Neural cell (in vitro differentiated cells): ENCODE data around the gene TAB3. TPM values are rescaled to one million over a fixed set of nuclear protein-coding genes. Genes with fewer than 3 reads are reported as not detected.

ENCODE experiments used
- H2AFZ ChIP-seq: fragments of 200-600, 300-800 bp; sonication (generic), shearing (Covaris generic); 2 replicates; pipeline ENCODE4 v1.6.0; 2014; ENCODE audit warnings: low read depth, mild to moderate bottlenecking, antibody characterized with exemption, low read length, moderate library complexity
- H3F3A ChIP-seq: fragments of 200-600 bp; shearing (Covaris generic); 2 replicates; pipeline ENCODE4 v1.6.1; 2016; ENCODE audit warnings: mild to moderate bottlenecking, moderate library complexity, mixed read lengths, antibody characterized with exemption, low read length; ENCODE audit not compliant: insufficient read depth, poor library complexity, severe bottlenecking
- H3K27ac ChIP-seq: fragments of 200-600, 300-800 bp; sonication (generic), shearing (Covaris generic); 2 replicates; pipeline ENCODE4 v1.5.1; 2014; ENCODE audit warnings: mild to moderate bottlenecking, low read length, moderate library complexity
- H3K27me3 ChIP-seq: fragments of 300-800, 200-600 bp; sonication (generic), shearing (Covaris generic); 2 replicates; pipeline ENCODE4 v1.6.0; 2014; ENCODE audit warnings: mild to moderate bottlenecking, low read depth, low read length, moderate library complexity; ENCODE audit not compliant: insufficient read depth
- H3K36me3 ChIP-seq: fragments of 300-800, 200-600 bp; sonication (generic), shearing (Covaris generic); 2 replicates; pipeline ENCODE4 v1.5.1; 2014; ENCODE audit warnings: mild to moderate bottlenecking, antibody characterized with exemption, low read length, moderate library complexity; ENCODE audit not compliant: insufficient read depth
- H3K4me2 ChIP-seq: fragments of 300-800, 200-600 bp; sonication (generic), shearing (Covaris generic); 2 replicates; pipeline ENCODE4 v1.6.0; 2014; ENCODE audit warnings: mild to moderate bottlenecking, low read length
- H3K4me3 ChIP-seq: fragments of 300-800, 200-600 bp; sonication (generic), shearing (Covaris generic); 2 replicates; pipeline ENCODE4 v1.5.1; 2014; ENCODE audit warnings: mild to moderate bottlenecking, low read length, moderate library complexity
- H3K79me2 ChIP-seq: fragments of 200-600 bp; shearing (Covaris generic); replicated peaks from 2 replicates; pipeline ENCODE4 v1.6.0; 2014; ENCODE audit warnings: mild to moderate bottlenecking, low read length, moderate library complexity; ENCODE audit not compliant: insufficient read depth
- H3K9ac ChIP-seq: fragments of 300-800, 200-600 bp; sonication (generic), shearing (Covaris generic); 2 replicates; pipeline ENCODE4 v1.6.1; 2016; ENCODE audit warnings: mild to moderate bottlenecking, low read length, mixed read lengths
- H3K9me2 ChIP-seq: fragments of 200-600 bp; shearing (Covaris generic); 2 replicates; pipeline ENCODE4 v1.6.1; 2016; ENCODE audit warnings: mild to moderate bottlenecking, low read length, mixed read lengths; ENCODE audit not compliant: insufficient read depth
- H3K9me3 ChIP-seq: fragments of 200-600, 300-800 bp; sonication (generic), shearing (Covaris generic); 2 replicates; pipeline ENCODE4 v1.6.1; 2016; ENCODE audit warnings: mild to moderate bottlenecking, mixed run types, low read length, moderate library complexity, mixed read lengths
- H4K20me1 ChIP-seq: fragments of 200-600 bp; shearing (Covaris generic); 2 replicates; pipeline ENCODE4 v1.6.1; 2016; ENCODE audit warnings: mild to moderate bottlenecking, mixed run types; ENCODE audit not compliant: insufficient read depth
- EP300 ChIP-seq: fragments of 450-650 bp; conservative IDR thresholded peaks from 2 replicates; pipeline ENCODE4 v1.6.1; 2014; ENCODE audit warnings: antibody characterized with exemption, mild to moderate bottlenecking, moderate library complexity; ENCODE audit not compliant: poor library complexity, severe bottlenecking
- EZH2 ChIP-seq: fragments of 200-600, 300-800 bp; shearing (Covaris generic), sonication (generic); IDR thresholded peaks from 2 replicates; pipeline ENCODE4 v1.6.1; 2014; ENCODE audit warnings: antibody characterized with exemption, low read length, borderline replicate concordance, mild to moderate bottlenecking; ENCODE audit not compliant: insufficient read depth, poor library complexity, severe bottlenecking
- MXI1 ChIP-seq: fragments of 450-650 bp; conservative IDR thresholded peaks from 2 replicates; pipeline ENCODE4 v1.6.1; 2014; ENCODE audit warnings: antibody characterized with exemption, mild to moderate bottlenecking; ENCODE audit not compliant: poor library complexity, severe bottlenecking
- POLR2AphosphoS5 ChIP-seq: IDR thresholded peaks from 2 replicates; pipeline ENCODE4 v1.6.1; 2012
- RAD21 ChIP-seq: fragments of 450-650 bp; conservative IDR thresholded peaks from 2 replicates; pipeline ENCODE4 v1.6.1; 2014; ENCODE audit warnings: antibody characterized with exemption, mild to moderate bottlenecking, moderate library complexity
- SMC3 ChIP-seq: fragments of 450-650 bp; conservative IDR thresholded peaks from 2 replicates; pipeline ENCODE4 v1.6.1; 2014; ENCODE audit warnings: antibody characterized with exemption, mild to moderate bottlenecking, moderate library complexity; ENCODE audit not compliant: poor library complexity
- TAF1 ChIP-seq: IDR thresholded peaks from 2 replicates; pipeline ENCODE4 v1.6.1; 2012; ENCODE audit warnings: low read depth
- polyA plus RNA-seq: library from polyadenylated mRNA; depleted of rRNA; stranded (reverse); fragments of >200 nt; gene quantifications from 2 replicates; pipeline ENCODE4 v1.2.3, GENCODE V29; 2014
- TF ChIP-seq, protein P1 (sequence below): fragments of 450-650 bp; IDR thresholded peaks from 2 replicates; pipeline ENCODE4 v1.5.1; 2014; ENCODE audit warnings: antibody characterized with exemption, mild to moderate bottlenecking, moderate library complexity; ENCODE audit not compliant: poor library complexity, severe bottlenecking
- TF ChIP-seq, protein P2 (sequence below): IDR thresholded peaks from 2 replicates; pipeline ENCODE4 v1.6.1; 2012; ENCODE audit warnings: borderline replicate concordance

Gene TAB3
- polyA plus RNA-seq, 1 donor from 2014 or later: 28.7 TPM

DNA sequence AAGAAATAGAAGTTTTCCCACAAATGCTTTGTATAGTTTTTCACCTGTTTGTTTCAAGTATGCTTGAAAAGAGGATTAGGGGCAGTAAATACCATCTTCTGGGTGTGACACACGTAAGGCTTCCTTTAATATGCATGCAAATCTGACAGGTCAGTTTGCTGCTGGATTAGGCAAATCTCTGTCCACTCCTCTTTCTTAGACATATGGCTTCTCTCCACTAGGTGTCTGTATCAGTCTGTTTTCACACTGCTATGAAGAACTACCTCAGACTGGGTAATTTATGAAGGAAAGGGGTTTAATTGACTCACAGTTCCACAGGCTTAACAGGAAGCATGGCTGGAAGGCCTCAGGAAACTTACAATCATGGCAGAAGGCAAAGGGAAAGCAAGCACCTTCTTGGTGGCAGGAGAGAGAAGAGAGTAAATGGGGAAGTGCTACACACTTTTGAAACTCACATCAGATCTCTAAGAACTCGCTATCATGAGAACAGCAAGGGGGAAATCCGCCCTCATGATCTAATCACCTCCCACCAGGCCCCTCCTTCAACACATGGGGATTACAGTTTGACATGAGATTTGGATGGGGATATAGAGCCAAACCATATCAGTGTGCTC is 66.9 kb downstream of the TAB3 start:
- no peaks in the 10 kb centered on the region for H4K20me1 ChIP-seq
- no peaks in the 10 kb centered on the region for H3K9me2 ChIP-seq
- no peak overlapping the region for H3K27ac ChIP-seq
- no peak for TF ChIP-seq EZH2
- TF ChIP-seq, protein P1, sequence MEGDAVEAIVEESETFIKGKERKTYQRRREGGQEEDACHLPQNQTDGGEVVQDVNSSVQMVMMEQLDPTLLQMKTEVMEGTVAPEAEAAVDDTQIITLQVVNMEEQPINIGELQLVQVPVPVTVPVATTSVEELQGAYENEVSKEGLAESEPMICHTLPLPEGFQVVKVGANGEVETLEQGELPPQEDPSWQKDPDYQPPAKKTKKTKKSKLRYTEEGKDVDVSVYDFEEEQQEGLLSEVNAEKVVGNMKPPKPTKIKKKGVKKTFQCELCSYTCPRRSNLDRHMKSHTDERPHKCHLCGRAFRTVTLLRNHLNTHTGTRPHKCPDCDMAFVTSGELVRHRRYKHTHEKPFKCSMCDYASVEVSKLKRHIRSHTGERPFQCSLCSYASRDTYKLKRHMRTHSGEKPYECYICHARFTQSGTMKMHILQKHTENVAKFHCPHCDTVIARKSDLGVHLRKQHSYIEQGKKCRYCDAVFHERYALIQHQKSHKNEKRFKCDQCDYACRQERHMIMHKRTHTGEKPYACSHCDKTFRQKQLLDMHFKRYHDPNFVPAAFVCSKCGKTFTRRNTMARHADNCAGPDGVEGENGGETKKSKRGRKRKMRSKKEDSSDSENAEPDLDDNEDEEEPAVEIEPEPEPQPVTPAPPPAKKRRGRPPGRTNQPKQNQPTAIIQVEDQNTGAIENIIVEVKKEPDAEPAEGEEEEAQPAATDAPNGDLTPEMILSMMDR: no peak
- TF ChIP-seq RAD21: no peak
- no peak for TF ChIP-seq SMC3
- no peak for TF ChIP-seq EP300
- no peak for TF ChIP-seq TAF1
- TF ChIP-seq, protein P2, sequence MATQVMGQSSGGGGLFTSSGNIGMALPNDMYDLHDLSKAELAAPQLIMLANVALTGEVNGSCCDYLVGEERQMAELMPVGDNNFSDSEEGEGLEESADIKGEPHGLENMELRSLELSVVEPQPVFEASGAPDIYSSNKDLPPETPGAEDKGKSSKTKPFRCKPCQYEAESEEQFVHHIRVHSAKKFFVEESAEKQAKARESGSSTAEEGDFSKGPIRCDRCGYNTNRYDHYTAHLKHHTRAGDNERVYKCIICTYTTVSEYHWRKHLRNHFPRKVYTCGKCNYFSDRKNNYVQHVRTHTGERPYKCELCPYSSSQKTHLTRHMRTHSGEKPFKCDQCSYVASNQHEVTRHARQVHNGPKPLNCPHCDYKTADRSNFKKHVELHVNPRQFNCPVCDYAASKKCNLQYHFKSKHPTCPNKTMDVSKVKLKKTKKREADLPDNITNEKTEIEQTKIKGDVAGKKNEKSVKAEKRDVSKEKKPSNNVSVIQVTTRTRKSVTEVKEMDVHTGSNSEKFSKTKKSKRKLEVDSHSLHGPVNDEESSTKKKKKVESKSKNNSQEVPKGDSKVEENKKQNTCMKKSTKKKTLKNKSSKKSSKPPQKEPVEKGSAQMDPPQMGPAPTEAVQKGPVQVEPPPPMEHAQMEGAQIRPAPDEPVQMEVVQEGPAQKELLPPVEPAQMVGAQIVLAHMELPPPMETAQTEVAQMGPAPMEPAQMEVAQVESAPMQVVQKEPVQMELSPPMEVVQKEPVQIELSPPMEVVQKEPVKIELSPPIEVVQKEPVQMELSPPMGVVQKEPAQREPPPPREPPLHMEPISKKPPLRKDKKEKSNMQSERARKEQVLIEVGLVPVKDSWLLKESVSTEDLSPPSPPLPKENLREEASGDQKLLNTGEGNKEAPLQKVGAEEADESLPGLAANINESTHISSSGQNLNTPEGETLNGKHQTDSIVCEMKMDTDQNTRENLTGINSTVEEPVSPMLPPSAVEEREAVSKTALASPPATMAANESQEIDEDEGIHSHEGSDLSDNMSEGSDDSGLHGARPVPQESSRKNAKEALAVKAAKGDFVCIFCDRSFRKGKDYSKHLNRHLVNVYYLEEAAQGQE: no peak
- TF ChIP-seq MXI1: no peak
- no peak for TF ChIP-seq POLR2AphosphoS5
- no peak overlapping the region for H2AFZ ChIP-seq
- H3K9me3 ChIP-seq: no peaks in the 10 kb centered on the region
- H3K4me2 ChIP-seq: no peak overlapping the region
- no peak overlapping the region for H3K4me3 ChIP-seq
- no peaks in the 10 kb centered on the region for H3F3A ChIP-seq
- no peaks in the 10 kb centered on the region for H3K36me3 ChIP-seq
- H3K27me3 ChIP-seq: no peaks in the 10 kb centered on the region
- no peaks in the 10 kb centered on the region for H3K79me2 ChIP-seq
- no peak overlapping the region for H3K9ac ChIP-seq

GRCh38 chrX:30821116-30821515 is 67.9 kb downstream of the TAB3 start:
- Histone ChIP-seq H3K36me3 (no peaks in the 10 kb centered on the region), H3K4me3 (no peak overlapping the region), H3K9me3 (no peaks in the 10 kb centered on the region), H3K27ac (no peak overlapping the region), H3K27me3 (no peaks in the 10 kb centered on the region), H3K4me2 (no peak overlapping the region), H2AFZ (no peak overlapping the region), H3K79me2 (no peaks in the 10 kb centered on the region), H3K9ac (no peak overlapping the region), H3K9me2 (no peaks in the 10 kb centered on the region), H4K20me1 (no peaks in the 10 kb centered on the region), H3F3A (no peaks in the 10 kb centered on the region)
- TF ChIP-seq MXI1 (no peak), EP300 (no peak), RAD21 (no peak), TAF1 (no peak), SMC3 (no peak), EZH2 (no peak), POLR2AphosphoS5 (no peak)
- TF ChIP-seq, protein P2: no peak
- TF ChIP-seq, protein P1: no peak
